ENCODE measurements around the gene DAP. TPM values are rescaled to one million over a fixed set of nuclear protein-coding genes. Genes with fewer than 3 reads are reported as not detected.

DAP gene
- total RNA-seq, 1 experiment from 2014 or later, result 47.2 TPM

DNA sequence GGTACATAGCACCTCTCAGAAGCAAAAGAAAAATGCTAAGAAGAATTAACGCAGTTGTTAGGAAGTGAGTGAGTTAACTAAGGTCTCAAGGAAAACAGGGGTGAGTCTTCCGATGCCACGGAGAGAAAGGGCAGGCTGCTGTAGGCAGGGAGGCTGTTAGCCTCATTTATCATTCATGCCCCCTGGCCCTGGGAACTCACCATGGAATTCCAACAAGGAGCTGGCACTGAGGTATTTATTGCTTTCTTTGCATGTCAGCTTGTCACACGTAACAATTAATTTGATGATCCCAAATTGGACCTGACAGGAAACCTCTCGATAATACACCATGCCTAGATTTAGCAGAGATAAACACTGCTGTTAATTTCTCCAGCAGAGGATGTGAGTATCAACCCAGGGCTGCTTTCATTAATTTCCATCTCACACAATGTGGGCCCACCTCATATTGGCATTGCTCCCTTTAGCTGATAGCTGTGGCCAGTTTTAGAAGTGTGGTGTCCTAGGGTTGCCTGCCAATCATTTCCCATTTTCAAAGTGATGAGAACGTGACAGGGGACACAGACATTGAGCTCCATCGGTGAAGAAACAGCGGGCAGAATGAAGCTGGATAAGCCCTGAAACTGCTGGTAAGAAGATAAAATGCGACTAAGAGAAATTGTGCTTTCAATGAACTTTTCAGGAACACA lies 45.3 kb downstream of the DAP start:
- no peak overlapping the region for H2BK15ac ChIP-seq (ENCODE audit: low read depth, low read length)
- H2BK5ac ChIP-seq (ENCODE audit: insufficient read length, low read length), result no peak overlapping the region
- Mint-ChIP-seq H3K27ac (no peak overlapping the region), H3K9me3 (peaks cover 0 to 3% of the 10 kb centered on the region in 2 experiments; a peak in 1 of 5 replicates), H3K27me3 (ENCODE audit: low read depth) (no peaks in the 10 kb centered on the region), H3K4me3 (no peak overlapping the region), H3K36me3 (ENCODE audit: insufficient read depth in 1 of 3, low read depth in 3 of 3) (peaks cover 5 to 15% (median 11%) of the 10 kb centered on the region in 3 experiments; a peak in 6 of 7 replicates), H3K4me1 (0 out of 4 replicates have a peak, but pooled peaks cover 0 to 2% of the 10 kb centered on the region in 2 experiments)
- H4K20me1 ChIP-seq (ENCODE audit: control insufficient read depth, insufficient read depth, insufficient read length), result no peaks in the 10 kb centered on the region
- H3K27me3 ChIP-seq (ENCODE audit: insufficient read depth, low read length), result no peaks in the 10 kb centered on the region
- H4K91ac ChIP-seq (ENCODE audit: insufficient read length, low read depth, low read length), result no peak overlapping the region
- H3K4me2 ChIP-seq (ENCODE audit: insufficient read depth, insufficient read length, low read length), result no peak overlapping the region
- H3K9ac ChIP-seq (ENCODE audit: extremely low read depth, insufficient read length, low read length), result no peak overlapping the region
- no peaks in the 10 kb centered on the region for H3K4me1 ChIP-seq (ENCODE audit: insufficient read depth, low read length)
- no peak overlapping the region for H2BK12ac ChIP-seq (ENCODE audit: insufficient read length, low read depth, low read length)
- no peak overlapping the region for H3T11ph ChIP-seq (ENCODE audit: low read length)
- no peak overlapping the region for H3K23ac ChIP-seq (ENCODE audit: insufficient read length, low read depth, low read length)
- no peak overlapping the region for H3K18ac ChIP-seq (ENCODE audit: insufficient read length, low read depth, low read length)
- H2AK5ac ChIP-seq (ENCODE audit: insufficient read length, low read length), result no peak overlapping the region
- no peak overlapping the region for H3K14ac ChIP-seq (ENCODE audit: insufficient read depth, low read length)
- H4K5ac ChIP-seq (ENCODE audit: insufficient read length, low read depth, low read length), result no peak overlapping the region
- H3K56ac ChIP-seq (ENCODE audit: insufficient read length, low read depth, low read length), result no peak overlapping the region
- no peak overlapping the region for H4K8ac ChIP-seq (replicated peaks; ENCODE audit: insufficient read length, low read depth, low read length)
- WGBS (ENCODE audit: extremely low coverage, insufficient read length, low lambda C conversion rate), result no CpG with 5 or more reads among the region's 9 CpGs
- TF ChIP-seq, protein P1, sequence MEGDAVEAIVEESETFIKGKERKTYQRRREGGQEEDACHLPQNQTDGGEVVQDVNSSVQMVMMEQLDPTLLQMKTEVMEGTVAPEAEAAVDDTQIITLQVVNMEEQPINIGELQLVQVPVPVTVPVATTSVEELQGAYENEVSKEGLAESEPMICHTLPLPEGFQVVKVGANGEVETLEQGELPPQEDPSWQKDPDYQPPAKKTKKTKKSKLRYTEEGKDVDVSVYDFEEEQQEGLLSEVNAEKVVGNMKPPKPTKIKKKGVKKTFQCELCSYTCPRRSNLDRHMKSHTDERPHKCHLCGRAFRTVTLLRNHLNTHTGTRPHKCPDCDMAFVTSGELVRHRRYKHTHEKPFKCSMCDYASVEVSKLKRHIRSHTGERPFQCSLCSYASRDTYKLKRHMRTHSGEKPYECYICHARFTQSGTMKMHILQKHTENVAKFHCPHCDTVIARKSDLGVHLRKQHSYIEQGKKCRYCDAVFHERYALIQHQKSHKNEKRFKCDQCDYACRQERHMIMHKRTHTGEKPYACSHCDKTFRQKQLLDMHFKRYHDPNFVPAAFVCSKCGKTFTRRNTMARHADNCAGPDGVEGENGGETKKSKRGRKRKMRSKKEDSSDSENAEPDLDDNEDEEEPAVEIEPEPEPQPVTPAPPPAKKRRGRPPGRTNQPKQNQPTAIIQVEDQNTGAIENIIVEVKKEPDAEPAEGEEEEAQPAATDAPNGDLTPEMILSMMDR (conservative IDR thresholded peaks at IDR 0.05), result no peak
- H2BK20ac ChIP-seq (ENCODE audit: low read depth, low read length, poor library complexity, severe bottlenecking), result no peak overlapping the region
- H3K23me2 ChIP-seq (ENCODE audit: insufficient read length, low read depth, low read length, poor library complexity, severe bottlenecking), result no peaks in the 10 kb centered on the region
- no peak overlapping the region for H3K4ac ChIP-seq (ENCODE audit: low read depth, low read length)
- no peaks in the 10 kb centered on the region for H3K79me2 ChIP-seq (ENCODE audit: insufficient read depth, low read length)
- no peak overlapping the region for H2AFZ ChIP-seq (ENCODE audit: low read length)
- no peaks in the 10 kb centered on the region for H3K9me3 ChIP-seq (ENCODE audit: control insufficient read depth, low read depth, low read length)
- no peak for DNase-seq
- H3K79me1 ChIP-seq (ENCODE audit: insufficient read depth, low read depth, low read length, poor library complexity, severe bottlenecking), result no peaks in the 10 kb centered on the region
- no peak overlapping the region for H3K27ac ChIP-seq (ENCODE audit: insufficient read length, low read depth, low read length)
- no peak overlapping the region for H2BK120ac ChIP-seq (ENCODE audit: low read depth, low read length, poor library complexity, severe bottlenecking)

Measured in H9 (cell line).